OCI-LY7 (cell line): ENCODE data around the gene WDR5.

ENCODE experiments used
- CTCF ChIP-seq: fragments of 200-600 bp; sonication (generic); conservative IDR thresholded peaks from 2 replicates; pipeline ENCODE4 v1.5.1; 2014; ENCODE audit warnings: mild to moderate bottlenecking, antibody characterized with exemption, low read length, moderate library complexity, mixed read lengths
- EZH2phosphoT487 ChIP-seq: fragments of 200-600 bp; sonication (generic); IDR thresholded peaks from 2 replicates; pipeline ENCODE4 v1.6.1; 2018; ENCODE audit warnings: low read depth, borderline replicate concordance, mild to moderate bottlenecking, mixed run types, antibody characterized with exemption, low read length, moderate library complexity, mixed read lengths

- TF ChIP-seq CTCF (no peak), EZH2phosphoT487 (no peak)
Measured at GRCh38 chr9:134164879-134165278, 29.0 kb downstream of the WDR5 start.
